ENCODE results near the gene RNF183.

The RNF183 gene

DNA sequence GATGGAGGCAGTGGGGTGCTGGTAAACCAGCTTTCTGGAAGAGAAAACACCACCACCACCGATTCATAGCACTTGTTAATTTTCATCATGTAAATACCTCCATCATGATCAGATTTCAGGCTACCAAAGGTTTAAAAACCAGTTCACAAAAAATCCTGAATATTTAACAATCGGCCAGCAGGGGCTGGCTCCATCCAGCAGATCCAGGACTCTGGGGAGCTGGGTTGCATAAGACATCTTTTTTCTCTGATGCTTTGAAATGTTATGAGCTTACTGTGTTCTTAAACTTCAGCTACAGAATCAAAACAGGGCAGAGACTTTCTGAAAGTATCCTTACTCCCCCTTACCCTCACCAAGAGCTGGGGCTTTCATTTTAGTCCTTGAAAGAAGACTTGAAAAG, 14.6 kb upstream of the RNF183 start:
- H3K27ac ChIP-seq (ENCODE audit: insufficient read depth, low read depth, low read length, poor library complexity, severe bottlenecking) = no peak overlapping the region
- H3K4me1 ChIP-seq (ENCODE audit: control insufficient read depth, insufficient read depth, low read length) = no peaks in the 10 kb centered on the region
- no peaks in the 10 kb centered on the region for H3K36me3 ChIP-seq (ENCODE audit: control insufficient read depth, insufficient read depth, low read length)
- WGBS, 2 experiments = 80 to 88% methylated on average over 2 of the region's 2 CpGs
- H3K9me3 ChIP-seq (ENCODE audit: control insufficient read depth, low read length) = no peaks in the 10 kb centered on the region
- no peaks in the 10 kb centered on the region for H3K27me3 ChIP-seq (ENCODE audit: control insufficient read depth, insufficient read depth, low read length, poor library complexity, severe bottlenecking)
- no peak overlapping the region for H3K4me3 ChIP-seq (ENCODE audit: insufficient read depth, low read depth, low read length)

DNA sequence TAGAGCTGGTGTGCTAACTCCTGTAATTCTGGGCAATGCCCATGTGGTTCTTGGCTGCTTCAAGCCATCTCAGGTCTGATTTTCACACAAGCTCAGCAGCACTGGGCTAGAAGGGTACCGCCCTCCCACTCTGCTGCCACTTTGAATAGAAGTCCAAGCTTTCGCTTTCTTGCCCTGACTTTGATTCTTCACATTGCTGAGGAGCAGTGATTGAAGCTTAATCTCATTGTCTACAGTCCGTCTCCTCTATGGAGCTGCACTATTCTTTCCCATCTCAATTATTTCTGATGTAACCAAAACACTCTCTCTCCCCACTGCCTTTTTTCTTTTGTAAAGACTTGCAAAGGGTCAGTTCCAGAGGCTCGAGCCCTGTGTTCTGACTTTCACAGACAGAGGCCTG, 12.9 kb upstream of the RNF183 start:
- 84 to 86% methylated on average over 4 of the region's 4 CpGs for WGBS, 2 experiments
- H3K27ac ChIP-seq (ENCODE audit: insufficient read depth, low read depth, low read length, poor library complexity, severe bottlenecking) = no peak overlapping the region

DNA sequence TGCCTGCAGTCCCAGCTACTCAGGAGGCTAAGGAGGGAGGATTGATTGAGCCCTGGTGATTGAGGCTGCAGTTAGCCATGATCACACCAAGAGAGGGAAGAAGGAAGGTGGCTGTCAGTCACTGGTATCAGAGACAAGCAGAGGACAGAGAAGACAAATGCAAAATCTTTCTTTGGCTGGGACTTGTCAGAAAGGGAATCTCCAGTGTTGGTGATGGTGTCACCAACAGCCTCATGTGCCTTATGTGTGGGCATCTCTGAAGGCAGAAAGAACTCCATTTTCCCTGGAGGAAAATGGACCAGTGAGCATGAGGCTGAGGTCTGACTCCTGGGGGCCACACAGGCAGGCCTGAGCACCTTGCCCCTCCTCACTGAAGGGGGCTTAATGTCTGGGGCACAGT, 12.1 kb upstream of the RNF183 start:
- H3K27me3 ChIP-seq (ENCODE audit: control insufficient read depth, insufficient read depth, low read length, poor library complexity, severe bottlenecking) = no peaks in the 10 kb centered on the region
- H3K9me3 ChIP-seq (ENCODE audit: control insufficient read depth, low read length) = no peaks in the 10 kb centered on the region
- no peaks in the 10 kb centered on the region for H3K4me1 ChIP-seq (ENCODE audit: control insufficient read depth, insufficient read depth, low read length)
- H3K36me3 ChIP-seq (ENCODE audit: control insufficient read depth, insufficient read depth, low read length) = no peaks in the 10 kb centered on the region
- no peak overlapping the region for H3K4me3 ChIP-seq (ENCODE audit: insufficient read depth, low read depth, low read length)
- no peak overlapping the region for H3K27ac ChIP-seq (ENCODE audit: insufficient read depth, low read depth, low read length, poor library complexity, severe bottlenecking)

More for the DNA sequence above, 12.9 kb upstream of the RNF183 start:
- Histone ChIP-seq H3K36me3 (ENCODE audit: control insufficient read depth, insufficient read depth, low read length) (no peaks in the 10 kb centered on the region), H3K4me3 (ENCODE audit: insufficient read depth, low read depth, low read length) (no peak overlapping the region), H3K4me1 (ENCODE audit: control insufficient read depth, insufficient read depth, low read length) (no peaks in the 10 kb centered on the region), H3K9me3 (ENCODE audit: control insufficient read depth, low read length) (no peaks in the 10 kb centered on the region), H3K27me3 (ENCODE audit: control insufficient read depth, insufficient read depth, low read length, poor library complexity, severe bottlenecking) (no peaks in the 10 kb centered on the region)

DNA sequence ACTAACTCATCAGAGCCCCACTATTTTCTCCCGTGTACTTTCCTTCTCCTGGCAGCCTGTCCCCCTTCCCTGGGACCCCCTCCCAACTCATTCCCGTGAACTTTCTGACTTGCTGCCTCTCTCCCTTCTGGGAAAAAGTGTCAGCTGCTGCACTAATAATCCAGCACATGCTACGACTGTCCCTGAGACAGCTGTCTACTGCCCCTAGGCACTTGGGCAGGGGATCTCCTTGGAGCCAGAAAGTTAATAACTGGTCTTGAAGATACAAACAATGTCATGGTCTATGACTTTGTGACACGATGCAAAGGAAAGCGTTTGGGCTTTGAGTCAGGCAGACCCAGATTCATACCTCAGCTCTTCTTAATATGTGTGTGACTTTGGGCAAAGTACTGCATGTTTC, 10.1 kb upstream of the RNF183 start:
- Histone ChIP-seq H3K27me3 (ENCODE audit: control insufficient read depth, insufficient read depth, low read length, poor library complexity, severe bottlenecking) (no peaks in the 10 kb centered on the region), H3K4me3 (ENCODE audit: insufficient read depth, low read depth, low read length) (no peak overlapping the region), H3K36me3 (ENCODE audit: control insufficient read depth, insufficient read depth, low read length) (no peaks in the 10 kb centered on the region), H3K4me1 (ENCODE audit: control insufficient read depth, insufficient read depth, low read length) (no peaks in the 10 kb centered on the region), H3K9me3 (ENCODE audit: control insufficient read depth, low read length) (no peaks in the 10 kb centered on the region), H3K27ac (ENCODE audit: insufficient read depth, low read depth, low read length, poor library complexity, severe bottlenecking) (no peak overlapping the region)
- WGBS, 2 experiments = 87 to 89% methylated on average over 5 of the region's 5 CpGs

DNA sequence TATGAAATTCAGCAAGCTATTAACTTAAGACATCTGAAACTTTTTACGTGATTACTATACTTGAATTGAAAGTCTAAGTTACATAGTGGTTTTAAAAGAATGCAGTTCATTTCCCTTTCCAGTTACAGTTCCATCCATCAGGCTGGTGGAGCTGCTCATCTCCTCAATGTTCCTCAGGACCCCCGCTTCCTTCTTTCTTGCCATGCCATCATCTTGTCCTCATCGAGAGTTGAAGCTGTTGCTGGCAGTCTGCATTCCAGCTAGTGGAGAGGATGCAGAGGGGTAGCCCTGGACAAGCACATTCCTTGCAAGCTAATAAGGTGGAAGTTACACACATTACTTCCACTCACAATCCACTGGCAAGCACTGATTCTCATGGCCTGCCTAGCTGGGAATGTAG, 8.8 kb upstream of the RNF183 start:
- 92 to 95% methylated on average over 2 to 3 of the region's 3 CpGs for WGBS, 2 experiments
- Histone ChIP-seq H3K27me3 (ENCODE audit: control insufficient read depth, insufficient read depth, low read length, poor library complexity, severe bottlenecking) (no peaks in the 10 kb centered on the region), H3K9me3 (ENCODE audit: control insufficient read depth, low read length) (no peaks in the 10 kb centered on the region), H3K27ac (ENCODE audit: insufficient read depth, low read depth, low read length, poor library complexity, severe bottlenecking) (no peak overlapping the region), H3K4me1 (ENCODE audit: control insufficient read depth, insufficient read depth, low read length) (no peaks in the 10 kb centered on the region), H3K4me3 (ENCODE audit: insufficient read depth, low read depth, low read length) (no peak overlapping the region), H3K36me3 (ENCODE audit: control insufficient read depth, insufficient read depth, low read length) (no peaks in the 10 kb centered on the region)

DNA sequence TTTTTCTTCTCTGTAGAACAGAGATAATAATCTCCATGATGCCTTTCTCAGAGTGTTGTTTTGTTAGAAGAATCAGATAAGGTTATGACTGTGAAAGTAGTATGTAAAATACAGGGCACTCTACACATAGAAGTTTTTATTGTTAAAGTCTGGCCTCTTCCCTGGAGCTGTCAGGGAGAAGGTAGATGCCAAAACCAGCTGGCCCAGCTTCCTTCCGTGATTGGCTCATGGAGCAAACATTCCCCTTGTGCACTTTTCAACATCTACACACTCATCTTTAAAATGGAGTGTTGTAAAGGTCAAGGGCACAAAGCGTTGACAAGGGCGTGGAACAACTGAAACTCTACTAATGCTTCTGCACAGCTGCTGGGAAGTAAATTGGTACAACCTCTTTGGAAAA, 7.4 kb upstream of the RNF183 start:
- Histone ChIP-seq H3K27me3 (ENCODE audit: control insufficient read depth, insufficient read depth, low read length, poor library complexity, severe bottlenecking) (no peaks in the 10 kb centered on the region), H3K4me1 (ENCODE audit: control insufficient read depth, insufficient read depth, low read length) (no peaks in the 10 kb centered on the region), H3K4me3 (ENCODE audit: insufficient read depth, low read depth, low read length) (no peak overlapping the region), H3K9me3 (ENCODE audit: control insufficient read depth, low read length) (no peaks in the 10 kb centered on the region), H3K36me3 (ENCODE audit: control insufficient read depth, insufficient read depth, low read length) (no peaks in the 10 kb centered on the region), H3K27ac (ENCODE audit: insufficient read depth, low read depth, low read length, poor library complexity, severe bottlenecking) (no peak overlapping the region)
- WGBS, 2 experiments = 87 to 93% methylated on average over 3 of the region's 3 CpGs

DNA sequence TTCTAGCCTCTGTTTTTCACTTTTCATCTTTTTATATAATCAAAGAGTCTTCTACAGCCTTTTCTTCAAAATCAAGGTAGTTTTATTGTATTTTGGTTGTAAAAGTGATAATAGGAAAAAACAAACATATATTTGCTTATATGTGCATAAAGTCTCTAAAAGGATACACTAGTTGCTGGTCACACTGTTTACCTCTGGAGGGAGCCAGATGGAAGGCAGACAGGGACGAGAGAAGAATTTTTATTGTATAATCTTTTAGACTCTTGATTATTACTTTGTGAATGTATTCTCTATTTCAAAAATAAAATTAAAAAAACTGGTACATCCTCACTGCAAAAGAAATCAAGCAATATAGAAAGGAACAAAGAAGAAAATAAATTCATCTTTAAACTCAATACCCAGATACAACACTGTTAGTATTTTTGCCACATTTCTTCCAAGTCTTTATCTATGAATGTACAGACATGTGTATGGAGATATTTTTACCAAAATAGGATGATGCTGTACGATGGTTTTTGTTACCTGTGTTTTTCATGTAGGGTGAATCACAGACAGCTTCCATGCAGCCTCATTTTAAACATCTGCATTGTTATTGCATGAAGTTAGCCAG, 6.1 kb upstream of the RNF183 start:
- 19 to 60% methylated on average over 2 of the region's 2 CpGs for WGBS, 2 experiments
- Histone ChIP-seq H3K27ac (ENCODE audit: insufficient read depth, low read depth, low read length, poor library complexity, severe bottlenecking) (no peak overlapping the region), H3K4me1 (ENCODE audit: control insufficient read depth, insufficient read depth, low read length) (no peaks in the 10 kb centered on the region), H3K9me3 (ENCODE audit: control insufficient read depth, low read length) (no peaks in the 10 kb centered on the region), H3K4me3 (ENCODE audit: insufficient read depth, low read depth, low read length) (no peak overlapping the region), H3K27me3 (ENCODE audit: control insufficient read depth, insufficient read depth, low read length, poor library complexity, severe bottlenecking) (no peaks in the 10 kb centered on the region), H3K36me3 (ENCODE audit: control insufficient read depth, insufficient read depth, low read length) (no peaks in the 10 kb centered on the region)

DNA sequence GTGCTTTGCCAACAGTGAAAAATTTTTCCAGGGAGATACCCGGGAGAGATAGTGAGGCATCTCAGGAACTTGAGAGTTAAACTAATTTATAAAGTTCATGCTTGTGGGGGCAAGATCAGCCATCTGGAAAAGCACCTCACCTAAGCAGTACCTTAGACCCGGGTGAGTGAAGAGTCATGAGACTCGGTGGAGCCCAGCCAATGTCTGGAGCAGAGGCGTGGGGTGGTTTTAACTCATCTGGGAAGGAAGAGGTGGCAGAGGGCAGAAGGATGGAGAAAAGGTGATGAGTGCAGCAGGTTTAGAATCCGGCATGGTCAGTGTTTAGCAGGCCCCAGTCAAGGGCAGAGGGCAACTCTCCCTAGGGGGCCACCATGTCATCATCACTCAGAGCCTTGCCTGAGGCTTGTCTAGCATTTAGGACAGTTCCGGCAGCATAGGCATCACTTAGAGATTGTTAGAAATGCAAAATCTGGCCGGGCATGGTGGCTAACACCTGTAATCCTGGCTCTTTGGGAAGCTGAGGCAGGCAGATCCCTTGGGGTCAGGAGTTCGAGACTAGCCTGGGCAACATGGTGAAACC, 4.3 kb upstream of the RNF183 start:
- Histone ChIP-seq H3K27ac (ENCODE audit: insufficient read depth, low read depth, low read length, poor library complexity, severe bottlenecking) (no peak overlapping the region), H3K4me3 (ENCODE audit: insufficient read depth, low read depth, low read length) (no peak overlapping the region), H3K27me3 (ENCODE audit: control insufficient read depth, insufficient read depth, low read length, poor library complexity, severe bottlenecking) (no peaks in the 10 kb centered on the region), H3K36me3 (ENCODE audit: control insufficient read depth, insufficient read depth, low read length) (no peaks in the 10 kb centered on the region), H3K4me1 (ENCODE audit: control insufficient read depth, insufficient read depth, low read length) (no peaks in the 10 kb centered on the region), H3K9me3 (ENCODE audit: control insufficient read depth, low read length) (no peaks in the 10 kb centered on the region)
- WGBS, 2 experiments = 84 to 85% methylated on average over 8 of the region's 8 CpGs

DNA sequence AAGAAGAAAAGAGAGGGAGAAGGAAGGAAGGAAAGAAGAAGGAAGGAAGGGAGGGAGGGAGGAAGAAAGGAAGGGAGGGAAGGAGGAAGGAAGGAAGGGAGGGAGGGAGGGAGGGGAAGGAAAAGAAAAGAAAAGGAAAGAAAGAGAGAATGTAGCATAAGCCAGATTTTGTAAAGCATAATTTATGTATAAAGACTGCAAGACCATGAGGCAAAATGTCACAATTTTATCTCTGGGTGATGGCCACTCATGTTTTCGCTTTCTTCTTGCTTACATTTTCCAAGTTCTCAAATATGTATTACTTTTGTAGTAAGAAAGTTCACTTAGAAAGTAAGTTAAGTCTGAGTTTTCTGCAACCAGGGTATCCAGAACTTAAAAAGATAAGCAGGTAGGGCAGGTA, 3.4 kb upstream of the RNF183 start:
- Histone ChIP-seq H3K36me3 (ENCODE audit: control insufficient read depth, insufficient read depth, low read length) (no peaks in the 10 kb centered on the region), H3K27ac (ENCODE audit: insufficient read depth, low read depth, low read length, poor library complexity, severe bottlenecking) (no peak overlapping the region), H3K27me3 (ENCODE audit: control insufficient read depth, insufficient read depth, low read length, poor library complexity, severe bottlenecking) (no peaks in the 10 kb centered on the region), H3K4me1 (ENCODE audit: control insufficient read depth, insufficient read depth, low read length) (no peaks in the 10 kb centered on the region), H3K9me3 (ENCODE audit: control insufficient read depth, low read length) (no peaks in the 10 kb centered on the region), H3K4me3 (ENCODE audit: insufficient read depth, low read depth, low read length) (no peak overlapping the region)
- WGBS, 2 experiments = no CpG with 5 or more reads among the region's 1 CpG

DNA sequence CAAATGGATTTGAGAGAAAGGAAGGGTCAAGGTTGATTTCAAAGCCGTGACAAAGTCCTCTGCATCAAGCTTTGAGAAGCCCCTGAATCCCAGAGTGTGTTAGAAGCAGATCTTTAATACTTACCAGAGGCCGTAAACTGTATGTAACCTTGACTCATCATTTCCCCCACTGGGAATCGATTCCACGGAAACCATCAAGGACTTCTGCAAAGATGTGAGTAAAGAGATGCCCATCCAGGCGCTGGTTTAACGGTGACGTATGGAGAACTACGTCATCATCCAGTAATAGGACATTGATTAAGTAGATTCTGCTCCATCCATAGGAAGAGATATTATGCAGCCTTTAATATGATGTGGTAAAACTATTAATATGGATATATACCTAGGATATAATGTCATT, 1.6 kb downstream of the RNF183 start:
- WGBS, 2 experiments = 94 to 95% methylated on average over 8 of the region's 8 CpGs
- no peak overlapping the region for H3K27ac ChIP-seq (ENCODE audit: insufficient read depth, low read depth, low read length, poor library complexity, severe bottlenecking)
- no peak overlapping the region for H3K4me3 ChIP-seq (ENCODE audit: insufficient read depth, low read depth, low read length)
- H3K27me3 ChIP-seq (ENCODE audit: control insufficient read depth, insufficient read depth, low read length, poor library complexity, severe bottlenecking) = no peaks in the 10 kb centered on the region
- no peaks in the 10 kb centered on the region for H3K9me3 ChIP-seq (ENCODE audit: control insufficient read depth, low read length)
- no peaks in the 10 kb centered on the region for H3K4me1 ChIP-seq (ENCODE audit: control insufficient read depth, insufficient read depth, low read length)
- no peaks in the 10 kb centered on the region for H3K36me3 ChIP-seq (ENCODE audit: control insufficient read depth, insufficient read depth, low read length)

Data from ectodermal cell (in vitro differentiated cells).